Right lobe of liver (tissue), 6 donors: Measurements from ENCODE around the gene GTF3C1. TPM values are rescaled to one million over a fixed set of nuclear protein-coding genes. Genes with fewer than 3 reads are reported as not detected.

Experiments
- ATAC-seq, 4 donors: fragments of 200-7000 bp; cut with Tn5 transposase; one replicate each; pipeline ENCODE4 v1.9.1; 2020; ENCODE audit warnings: mild to moderate bottlenecking in 4 of 4, moderate library complexity in 4 of 4
- DNase-seq, 3 donors: peaks; one replicate each; pipeline ENCODE4 v3.0.0-alpha.2; 2020
- H3K27ac ChIP-seq, 3 donors: fragments of 200-600 bp; one replicate each; pipeline ENCODE4 v1.8.0; 2022
- H3K27me3 ChIP-seq, 2 donors: fragments of 200-600 bp; one replicate each; pipeline ENCODE4 v1.8.0; 2022
- H3K36me3 ChIP-seq, 4 donors: fragments of 200-600 bp; sonication (generic) in 1 of 4; one replicate each; pipeline versions ENCODE4 v1.5.1 to v1.8.0; 2017 to 2022; ENCODE audit warnings: control low read depth in 1 of 4
- H3K4me1 ChIP-seq, 4 donors: fragments of 200-600 bp; sonication (generic) in 1 of 4; one replicate each; pipeline versions ENCODE4 v1.5.1 to v1.8.0; 2017 to 2022; ENCODE audit warnings: control low read depth in 1 of 4
- H3K4me3 ChIP-seq, 3 donors: fragments of 200-600 bp; one replicate each; pipeline ENCODE4 v1.8.0; 2022
- H3K9me3 ChIP-seq, 4 donors: fragments of 200-600 bp; sonication (generic) in 1 of 4; one replicate each; pipeline versions ENCODE4 v1.5.1 to v1.8.0; 2017 to 2022; ENCODE audit warnings: control low read depth in 1 of 4
- POLR2A ChIP-seq: fragments of 450-650 bp; IDR thresholded peaks from one replicate; pipeline ENCODE4 v1.6.1; 2017; ENCODE audit warnings: antibody characterized with exemption, mild to moderate bottlenecking
- WGBS: methylation state at CpG from one replicate; pipeline ENCODE4 v1.1.6; 2018; ENCODE audit warnings: low coverage, low lambda C conversion rate; ENCODE audit not compliant: insufficient coverage; ENCODE audit errors: missing lambda C conversion rate; 5-methylcytosine and 5-hydroxymethylcytosine counted together
- intact Hi-C, 2 donors: fragments of 100-400 bp; cut with DNase I; formaldehyde crosslinking; loops; one replicate each; pipeline versions ENCODE4 v1.11.2 to v1.14.1; 2022
- total RNA-seq, 6 experiments: library from RNA; depleted of rRNA in 2 of 6; stranded (reverse); fragments of >200 nt in 2 of 6; fragmentation: NEBNext Ultra II Directional in 3 of 6; extraction: Animal tissue kit (Norgen Biotek cat#: 25700) in 3 of 6; gene quantifications; one replicate each; pipeline versions ENCODE4 v1.1.0 to v1.2.4, GENCODE V29; 2016 to 2023
- TF ChIP-seq, protein P1 (sequence below), 4 donors: fragments of 200-600 bp in 3 of 4; fragments of 450-650 bp in 1 of 4; IDR thresholded peaks; one replicate each; pipeline versions ENCODE4 v1.5.1 to v1.8.0; 2016 to 2022; ENCODE audit warnings: antibody characterized with exemption in 4 of 4, mild to moderate bottlenecking in 2 of 4
- donor health status: DM: no; HTN: yes; CAD: no.
- donor health status: DM: no; HTN: no; CAD: no.
- donor health status: DM: no; HTN: no; CAD: no.
- donor health status: DM: no; HTN: yes; CAD: no.
- donor health status: DM: no; HTN: yes; CAD: no.

Gene GTF3C1
- total RNA-seq, 6 experiments from 2014 or later = 25.3 to 53.3 (median 26.9) TPM

DNA sequence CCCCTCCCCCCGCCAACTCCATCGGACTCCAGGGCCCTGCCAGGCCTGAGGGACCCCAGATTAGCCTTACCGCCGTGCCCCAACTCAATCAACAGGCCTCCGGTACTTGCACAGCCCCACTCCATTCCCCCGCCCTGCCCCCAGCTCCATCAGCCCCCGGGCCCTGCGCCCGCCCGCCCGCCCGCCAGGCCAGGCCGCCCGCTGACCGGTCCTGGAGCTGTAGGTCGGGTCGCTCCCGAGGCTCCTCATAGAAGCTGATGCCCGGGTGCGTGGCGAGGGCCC lies 308 bp downstream of the GTF3C1 start:
- H3K9me3 ChIP-seq = no peaks in the 10 kb centered on the region
- peak overlapping the region; percentile 39 to 66 (median 64) for H3K27ac ChIP-seq
- DNase-seq (no peak), ATAC-seq (peak; percentile 62 to 73 (median 72))
- no peak for TF ChIP-seq POLR2A
- TF ChIP-seq, protein P1, sequence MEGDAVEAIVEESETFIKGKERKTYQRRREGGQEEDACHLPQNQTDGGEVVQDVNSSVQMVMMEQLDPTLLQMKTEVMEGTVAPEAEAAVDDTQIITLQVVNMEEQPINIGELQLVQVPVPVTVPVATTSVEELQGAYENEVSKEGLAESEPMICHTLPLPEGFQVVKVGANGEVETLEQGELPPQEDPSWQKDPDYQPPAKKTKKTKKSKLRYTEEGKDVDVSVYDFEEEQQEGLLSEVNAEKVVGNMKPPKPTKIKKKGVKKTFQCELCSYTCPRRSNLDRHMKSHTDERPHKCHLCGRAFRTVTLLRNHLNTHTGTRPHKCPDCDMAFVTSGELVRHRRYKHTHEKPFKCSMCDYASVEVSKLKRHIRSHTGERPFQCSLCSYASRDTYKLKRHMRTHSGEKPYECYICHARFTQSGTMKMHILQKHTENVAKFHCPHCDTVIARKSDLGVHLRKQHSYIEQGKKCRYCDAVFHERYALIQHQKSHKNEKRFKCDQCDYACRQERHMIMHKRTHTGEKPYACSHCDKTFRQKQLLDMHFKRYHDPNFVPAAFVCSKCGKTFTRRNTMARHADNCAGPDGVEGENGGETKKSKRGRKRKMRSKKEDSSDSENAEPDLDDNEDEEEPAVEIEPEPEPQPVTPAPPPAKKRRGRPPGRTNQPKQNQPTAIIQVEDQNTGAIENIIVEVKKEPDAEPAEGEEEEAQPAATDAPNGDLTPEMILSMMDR (IDR thresholded peaks at IDR 0.05) = no peak
- WGBS = 0% methylated on average over 9 of the region's 21 CpGs
- intact Hi-C loops = no loop called here
- peak overlapping the region; percentile 75 to 98 (median 95) for H3K4me3 ChIP-seq
- H3K27me3 ChIP-seq = no peaks in the 10 kb centered on the region
- peaks cover 0 to 10% (median 3%) of the 10 kb centered on the region in 4 donors for H3K36me3 ChIP-seq
- H3K4me1 ChIP-seq = peaks cover 0 to 16% (median 5%) of the 10 kb centered on the region in 4 donors

DNA sequence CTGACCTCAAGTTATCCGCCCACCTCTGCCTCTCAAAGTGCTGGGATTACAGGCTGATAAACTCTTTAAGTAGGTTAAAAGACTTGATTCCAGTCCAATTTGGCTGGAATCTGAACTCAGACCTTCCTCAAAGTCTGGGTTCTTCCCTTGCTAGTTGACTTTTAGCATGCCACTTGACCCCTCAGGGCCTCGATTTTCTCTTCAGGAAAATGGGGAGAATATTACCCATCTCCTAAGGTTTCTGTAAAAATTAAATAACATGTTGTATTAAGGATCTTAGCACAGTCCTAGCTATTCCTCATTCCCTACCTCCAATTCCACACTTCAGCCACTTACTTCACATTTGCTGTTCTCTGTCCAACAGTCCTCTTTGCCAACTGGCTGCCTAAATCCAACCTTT lies 1.9 kb downstream of the GTF3C1 start:
- TF ChIP-seq, protein P1 (IDR thresholded peaks at IDR 0.05) = no peak
- no peak for TF ChIP-seq POLR2A
- H3K4me3 ChIP-seq = no peak overlapping the region
- H3K27ac ChIP-seq = no peak overlapping the region
- DNase-seq = no peak
- 85% methylated on average over 2 of the region's 2 CpGs for WGBS
- ATAC-seq = no peak
- H3K4me1 ChIP-seq = peaks cover 0 to 16% (median 5%) of the 10 kb centered on the region in 4 donors
- intact Hi-C loops = no loop called here
- H3K27me3 ChIP-seq = no peaks in the 10 kb centered on the region
- no peaks in the 10 kb centered on the region for H3K9me3 ChIP-seq
- peaks cover 0 to 26% (median 9%) of the 10 kb centered on the region in 4 donors for H3K36me3 ChIP-seq

DNA sequence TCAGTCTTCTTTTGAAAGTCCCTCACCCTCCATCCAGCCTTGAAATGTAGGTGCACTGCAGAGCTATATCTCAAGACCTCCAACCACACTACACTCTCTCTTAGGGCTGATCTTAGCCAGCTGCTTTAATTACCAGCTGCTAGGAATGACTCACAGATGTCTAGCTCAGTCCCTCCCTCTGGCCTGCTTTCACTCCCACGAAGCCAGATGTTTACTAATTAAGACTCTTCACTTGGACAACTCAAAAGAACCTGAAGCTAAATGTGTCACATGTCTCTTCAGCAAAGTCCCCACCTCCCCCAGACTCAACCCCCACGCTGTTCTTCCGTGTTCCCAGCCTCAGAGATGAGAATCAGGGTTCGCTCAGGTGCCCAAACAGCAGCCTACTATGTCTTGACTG lies 2.6 kb downstream of the GTF3C1 start:
- WGBS = 85% methylated on average over 4 of the region's 4 CpGs
- ATAC-seq (no peak), DNase-seq (no peak)
- Histone ChIP-seq H3K4me3 (no peak overlapping the region), H3K9me3 (no peaks in the 10 kb centered on the region), H3K4me1 (peaks cover 0 to 16% (median 5%) of the 10 kb centered on the region in 4 donors), H3K27me3 (no peaks in the 10 kb centered on the region), H3K27ac (no peak overlapping the region), H3K36me3 (peaks cover 0 to 33% (median 12%) of the 10 kb centered on the region in 4 donors)
- intact Hi-C loops = no loop called here
- TF ChIP-seq POLR2A = no peak
- TF ChIP-seq, protein P1 (IDR thresholded peaks at IDR 0.05) = no peak

DNA sequence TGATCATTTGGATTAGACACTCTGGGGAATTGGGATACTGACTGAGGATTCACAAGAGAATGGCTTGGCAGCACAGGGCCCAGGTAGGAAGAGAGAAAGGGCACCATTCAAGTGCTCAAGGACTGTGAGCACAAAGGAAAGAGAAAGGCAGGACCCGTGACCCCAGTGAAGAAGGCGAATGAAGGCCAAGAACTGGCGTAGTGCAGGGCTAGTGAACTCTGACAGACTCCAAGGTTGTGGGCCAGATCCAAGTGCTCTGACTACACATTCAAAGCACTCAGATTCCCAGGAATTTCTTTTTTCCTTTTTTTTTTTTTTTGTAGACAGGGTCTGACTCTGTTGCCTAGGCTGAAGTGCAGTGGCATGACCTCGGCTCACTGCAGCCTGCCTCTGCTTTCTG lies 5.0 kb downstream of the GTF3C1 start:
- Histone ChIP-seq H3K27ac (no peak overlapping the region), H3K27me3 (no peaks in the 10 kb centered on the region), H3K4me3 (no peak overlapping the region), H3K36me3 (peaks cover 0 to 57% (median 21%) of the 10 kb centered on the region in 4 donors), H3K4me1 (peaks cover 0 to 8% (median 5%) of the 10 kb centered on the region in 4 donors), H3K9me3 (no peaks in the 10 kb centered on the region)
- WGBS = 90% methylated on average over 3 of the region's 4 CpGs
- TF ChIP-seq, protein P1 (IDR thresholded peaks at IDR 0.05) = no peak
- TF ChIP-seq POLR2A = no peak
- ATAC-seq (no peak), DNase-seq (no peak)
- intact Hi-C loops = no loop called here

DNA sequence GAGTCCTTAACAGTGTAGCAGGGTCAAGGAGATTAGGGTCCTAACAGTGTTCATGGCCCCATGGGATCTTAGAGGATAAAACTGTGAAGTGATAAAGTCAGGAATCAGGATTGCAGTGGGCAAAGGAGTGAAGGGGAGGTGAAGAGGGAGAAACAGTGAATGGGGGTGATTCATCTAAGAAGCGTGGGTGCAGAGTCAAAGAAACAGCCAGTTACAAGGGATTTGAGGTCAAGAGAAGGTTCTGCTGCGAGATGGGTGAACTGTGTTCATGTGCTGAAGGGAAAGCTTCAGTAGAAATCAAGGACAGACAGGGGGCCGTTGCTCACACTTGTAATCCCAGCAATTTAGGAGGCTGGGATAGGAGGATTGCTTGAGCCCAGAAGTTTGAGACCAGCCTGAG lies 5.9 kb downstream of the GTF3C1 start:
- H3K9me3 ChIP-seq = no peaks in the 10 kb centered on the region
- 77% methylated on average over 3 of the region's 3 CpGs for WGBS
- H3K27me3 ChIP-seq = no peaks in the 10 kb centered on the region
- H3K36me3 ChIP-seq = peaks cover 0 to 64% (median 21%) of the 10 kb centered on the region in 4 donors
- no peak for DNase-seq
- intact Hi-C loops = no loop called here
- ATAC-seq = no peak
- TF ChIP-seq, protein P1 (IDR thresholded peaks at IDR 0.05) = no peak
- TF ChIP-seq POLR2A = no peak
- peaks cover 0 to 6% (median 3%) of the 10 kb centered on the region in 4 donors for H3K4me1 ChIP-seq
- no peak overlapping the region for H3K27ac ChIP-seq
- H3K4me3 ChIP-seq = no peak overlapping the region
